GM19452 (cell line): ENCODE measurements around the gene NOXO1.
A peak's percentile ranks its signal among the peaks of the same experiment; 100 is the strongest.
"Not testable (repeated sequence)": the region's sequence is repeated elsewhere in the genome, so short reads cannot be mapped to it uniquely, and the experiment has no call there.

Source experiments
- ATAC-seq: cut with Tn5 transposase; IDR thresholded peaks from one replicate; pipeline ENCODE4 v1.9.1; 2021; ENCODE audit not compliant: unreplicated experiment

The NOXO1 gene

GRCh38 chr16:1963806-1964505 lies 17.3 kb downstream of the NOXO1 start:
- ATAC-seq: peak; percentile 1

- ATAC-seq: not testable (repeated sequence)
These were observed 18.8 kb downstream of the NOXO1 start for GRCh38 chr16:1962161-1963153.

GRCh38 chr16:1961651-1962067 lies 19.6 kb downstream of the NOXO1 start:
- no peak for ATAC-seq

- ATAC-seq: no peak
These were observed 20.3 kb downstream of the NOXO1 start for GRCh38 chr16:1960665-1961630.

GRCh38 chr16:1959269-1960039 lies 21.8 kb downstream of the NOXO1 start, which contains the start of gene NDUFB10:
Gene NDUFB10 (plus strand): TSS chr16:1959538. CDS start chr16:1959625, 87 bp downstream.
- ATAC-seq: peak; percentile 71

GRCh38 chr16:1958715-1959268 lies 22.5 kb downstream of the NOXO1 start:
- ATAC-seq: peak; percentile 14

- ATAC-seq: not testable (repeated sequence)
These were observed 23.2 kb downstream of the NOXO1 start for GRCh38 chr16:1958143-1958491.

- ATAC-seq: not testable (repeated sequence)
These were observed 23.7 kb downstream of the NOXO1 start for GRCh38 chr16:1957434-1958142.

GRCh38 chr16:1953734-1954133 lies 27.5 kb downstream of the NOXO1 start:
- ATAC-seq: no peak

GRCh38 chr16:1950559-1950958 lies 30.7 kb downstream of the NOXO1 start:
- no peak for ATAC-seq

GRCh38 chr16:1950047-1950446 lies 31.2 kb downstream of the NOXO1 start:
- ATAC-seq: no peak

GRCh38 chr16:1949507-1949906 lies 31.8 kb downstream of the NOXO1 start:
- ATAC-seq: no peak

GRCh38 chr16:1947369-1947670 lies 33.9 kb downstream of the NOXO1 start:
- no peak for ATAC-seq

- ATAC-seq: no peak
These were observed 34.5 kb downstream of the NOXO1 start for GRCh38 chr16:1946495-1947368.

- ATAC-seq: no peak
These were observed 35.5 kb downstream of the NOXO1 start for GRCh38 chr16:1945559-1946391.

- ATAC-seq: no peak
These were observed 36.6 kb downstream of the NOXO1 start for GRCh38 chr16:1944612-1945199.
